SK-N-SH (cell line): ENCODE results near the gene LGR4. TPM values are rescaled to one million over a fixed set of nuclear protein-coding genes. Genes with fewer than 3 reads are reported as not detected.

Experiments
- CTCF ChIA-PET: fragments of 300-600, 350-600 bp; formaldehyde crosslinking; extraction: SDS; loops from one replicate; lab custom pipeline; 2021; lab: Yijun Ruan, JAX
- POLR2A ChIA-PET: fragments of 350-600 bp; sonication (Branson Sonifier 250); formaldehyde crosslinking; extraction: SDS; loops from one replicate; lab custom pipeline; 2020; ENCODE audit warnings: antibody characterized with exemption, inconsistent platforms; lab: Yijun Ruan, JAX
- DNase-seq: peaks from one replicate; pipeline ENCODE4 v3.0.0; 2012
- H2AFZ ChIP-seq: fragments of 200-600 bp; sonication (generic); 2 replicates; pipeline ENCODE4 v1.8.1; 2016; ENCODE audit warnings: antibody characterized with exemption, mild to moderate bottlenecking, low read depth
- H3F3A ChIP-seq: fragments of 200-600 bp; sonication (generic); replicated peaks from 2 replicates; pipeline ENCODE3; 2016; ENCODE audit warnings: antibody characterized with exemption, mild to moderate bottlenecking; ENCODE audit not compliant: insufficient read depth
- H3K27ac ChIP-seq, 2 experiments: fragments of 200-500 bp in 1 of 2; fragments of 200-600 bp in 1 of 2; sonication (Bioruptor generic) in 1 of 2; sonication (generic), shearing (Covaris generic) in 1 of 2; 2 replicates each; pipeline versions ENCODE4 v1.5.1 to v1.6.1; 2014 to 2016; ENCODE audit warnings: low read depth in 2 of 2, inconsistent platforms in 1 of 2, low read length in 1 of 2, mild to moderate bottlenecking in 1 of 2, mixed read lengths in 1 of 2
- H3K27me3 ChIP-seq: fragments of 200-600 bp; sonication (generic), shearing (Covaris generic); 2 replicates; pipeline ENCODE4 v1.6.1; 2016; ENCODE audit warnings: mixed run types; ENCODE audit not compliant: insufficient read depth
- H3K36me3 ChIP-seq, 2 experiments: fragments of 200-500 bp in 1 of 2; fragments of 200-600 bp in 1 of 2; sonication (Bioruptor generic) in 1 of 2; sonication (generic) in 1 of 2; replicated peaks in 1 of 2; 2 replicates each; pipeline versions ENCODE3 to v1.5.1; 2014 to 2016; ENCODE audit warnings: low read length in 1 of 2, mild to moderate bottlenecking in 1 of 2; ENCODE audit not compliant: insufficient read depth in 2 of 2, control insufficient read depth in 1 of 2
- H3K4me1 ChIP-seq, 2 experiments: fragments of 200-500 bp in 1 of 2; fragments of 200-600 bp in 1 of 2; sonication (Bioruptor generic) in 1 of 2; sonication (generic), shearing (Covaris generic) in 1 of 2; 2 replicates each; pipeline versions ENCODE4 v1.5.1 to v1.6.1; 2014 to 2016; ENCODE audit warnings: low read depth in 1 of 2, low read length in 1 of 2, mixed run types in 1 of 2; ENCODE audit not compliant: insufficient read depth in 2 of 2, control insufficient read depth in 1 of 2
- H3K4me2 ChIP-seq: fragments of 200-600 bp; sonication (generic), shearing (Covaris generic); 2 replicates; pipeline ENCODE4 v1.6.1; 2017; ENCODE audit warnings: mixed run types
- H3K4me3 ChIP-seq, 2 experiments: fragments of 200-500 bp in 1 of 2; fragments of 200-600 bp in 1 of 2; sonication (Bioruptor generic) in 1 of 2; sonication (generic), shearing (Covaris generic) in 1 of 2; 2 replicates each; pipeline versions ENCODE4 v1.5.1 to v1.8.1; 2014 to 2016; ENCODE audit warnings: low read depth in 2 of 2, inconsistent platforms in 1 of 2, low read length in 1 of 2, mild to moderate bottlenecking in 1 of 2, mixed read lengths in 1 of 2, moderate library complexity in 1 of 2
- H3K79me2 ChIP-seq: fragments of 200-600 bp; sonication (generic); 2 replicates; pipeline ENCODE4 v1.8.1; 2017; ENCODE audit warnings: mild to moderate bottlenecking; ENCODE audit not compliant: insufficient read depth
- H3K9ac ChIP-seq: fragments of 200-600 bp; sonication (generic); 2 replicates; pipeline ENCODE4 v1.6.1; 2017; ENCODE audit warnings: mixed run types
- H3K9me2 ChIP-seq: fragments of 200-600 bp; sonication (generic); 2 replicates; pipeline ENCODE4 v1.6.1; 2017; ENCODE audit warnings: mixed run types
- H3K9me3 ChIP-seq: fragments of 200-600 bp; sonication (generic); 2 replicates; pipeline ENCODE4 v1.6.1; 2017; ENCODE audit warnings: mixed run types, mild to moderate bottlenecking, moderate library complexity
- H4K20me1 ChIP-seq: fragments of 200-600 bp; sonication (generic); 2 replicates; pipeline ENCODE4 v1.6.1; 2017; ENCODE audit warnings: mild to moderate bottlenecking, mixed run types; ENCODE audit not compliant: insufficient read depth
- EZH2phosphoT487 ChIP-seq: fragments of 200-600 bp; sonication (generic); IDR thresholded peaks from 2 replicates; pipeline ENCODE4 v1.6.1; 2017; ENCODE audit warnings: low read depth, mixed run types, mild to moderate bottlenecking, antibody characterized with exemption, moderate library complexity, borderline replicate concordance
- FOSL2 ChIP-seq: IDR thresholded peaks from 2 replicates; pipeline ENCODE4 v1.4.0; 2012; ENCODE audit warnings: low read depth, mild to moderate bottlenecking, moderate library complexity, borderline replicate concordance
- GABPA ChIP-seq: IDR thresholded peaks from 2 replicates; pipeline ENCODE4 v1.4.0; 2012; ENCODE audit warnings: low read depth, mild to moderate bottlenecking
- GATA2 ChIP-seq: sonication (generic); formaldehyde crosslinking; IDR thresholded peaks from 2 replicates; pipeline ENCODE4 v1.5.0; 2020; ENCODE audit warnings: mild to moderate bottlenecking, missing genetic modification reagents
- MXI1 ChIP-seq: IDR thresholded peaks from 2 replicates; pipeline ENCODE4 v1.6.1; 2012; ENCODE audit warnings: mild to moderate bottlenecking, low read depth, low read length, improper control_type of control experiment
- NFIC ChIP-seq: IDR thresholded peaks from 2 replicates; pipeline ENCODE4 v1.4.0; 2012; ENCODE audit warnings: borderline replicate concordance
- NRF1 ChIP-seq: IDR thresholded peaks from 2 replicates; pipeline ENCODE4 v1.6.1; 2012; ENCODE audit warnings: low read depth, mild to moderate bottlenecking, low read length
- POLR2AphosphoS5 ChIP-seq: IDR thresholded peaks from 2 replicates; pipeline ENCODE4 v1.6.1; 2012; ENCODE audit warnings: low read depth, low read length
- RCOR1 ChIP-seq: fragments of 150-350 bp; IDR thresholded peaks from 2 replicates; pipeline ENCODE4 v1.6.1; 2017; ENCODE audit warnings: antibody characterized with exemption, low read length
- RFX5 ChIP-seq: IDR thresholded peaks from 2 replicates; pipeline ENCODE4 v1.6.1; 2012; ENCODE audit warnings: mild to moderate bottlenecking, improper control_type of control experiment, low read length
- SIN3A ChIP-seq: IDR thresholded peaks from 2 replicates; pipeline ENCODE4 v1.6.1; 2012; ENCODE audit warnings: low read depth, mild to moderate bottlenecking, low read length, moderate library complexity, borderline replicate concordance
- TEAD4 ChIP-seq: IDR thresholded peaks from 2 replicates; pipeline ENCODE4 v1.4.0; 2012; ENCODE audit warnings: mild to moderate bottlenecking, borderline replicate concordance; ENCODE audit not compliant: insufficient read depth
- YY1 ChIP-seq: IDR thresholded peaks from 2 replicates; pipeline ENCODE4 v1.4.0; 2012; ENCODE audit warnings: low read depth, mild to moderate bottlenecking
- polyA plus RNA-seq, 3 experiments: library from polyadenylated mRNA; depleted of rRNA; stranded (reverse); fragments of >200 nt; gene quantifications; 2 replicates each; pipeline ENCODE4 v1.2.3, GENCODE V29; 2012
- TF ChIP-seq, protein P1 (sequence below): IDR thresholded peaks from 2 replicates; pipeline ENCODE4 v1.4.0; 2012; ENCODE audit warnings: low read depth, borderline replicate concordance
- TF ChIP-seq, protein P2 (sequence below): IDR thresholded peaks from 2 replicates; pipeline ENCODE4 v1.4.0; 2012; ENCODE audit warnings: low read depth, borderline replicate concordance
- TF ChIP-seq, protein P3 (sequence below): IDR thresholded peaks from 2 replicates; pipeline ENCODE4 v1.6.1; 2012; ENCODE audit warnings: mild to moderate bottlenecking, low read depth, low read length, moderate library complexity
- TF ChIP-seq, protein P4 (sequence below): IDR thresholded peaks from 2 replicates; pipeline ENCODE4; 2012
- TF ChIP-seq, protein P5 (sequence below): fragments of 150-350 bp; IDR thresholded peaks from 2 replicates; pipeline ENCODE4 v1.6.1; 2017; ENCODE audit warnings: antibody characterized with exemption, low read length, low read depth, borderline replicate concordance
- TF ChIP-seq, protein P6 (sequence below): IDR thresholded peaks from 2 replicates; pipeline ENCODE4 v1.4.0; 2012; ENCODE audit warnings: low read depth

LGR4 gene
- polyA plus RNA-seq, 1 of the 3 experiments (the other 2 are of a cell fraction) = 2.6 TPM

DNA sequence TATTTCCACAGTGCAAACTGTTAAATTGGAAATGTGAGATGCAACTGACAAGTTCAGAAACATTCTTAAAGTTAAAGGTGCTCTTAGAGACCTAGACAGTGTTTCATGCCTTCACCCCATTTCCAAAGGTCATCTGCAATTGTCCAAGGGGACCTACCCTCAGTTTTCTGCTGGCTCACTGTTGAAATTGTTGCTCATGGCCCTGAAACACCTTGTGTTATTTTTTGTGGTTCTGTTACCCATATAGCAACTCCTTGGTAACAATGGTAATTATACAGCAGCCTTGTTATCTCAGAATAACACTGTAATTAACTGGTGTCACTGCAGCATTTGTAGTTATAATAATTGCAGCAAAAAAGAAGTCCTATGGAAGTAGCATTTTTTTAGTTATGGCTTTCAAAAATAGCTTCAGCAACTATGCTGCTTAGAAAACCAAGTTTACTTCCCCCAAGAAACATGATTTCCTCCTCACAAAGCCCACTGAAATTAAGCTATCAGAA, 60.3 kb downstream of the LGR4 start:
- Histone ChIP-seq H3K27ac (no peak overlapping the region), H3K79me2 (no peaks in the 10 kb centered on the region), H3K9ac (no peak overlapping the region), H2AFZ (no peak overlapping the region), H3K36me3 (no peaks in the 10 kb centered on the region), H4K20me1 (no peaks in the 10 kb centered on the region), H3K4me3 (no peak overlapping the region), H3K9me3 (no peaks in the 10 kb centered on the region), H3K4me2 (no peak overlapping the region), H3K4me1 (no peaks in the 10 kb centered on the region; a peak in 2 of 4 replicates), H3F3A (no peaks in the 10 kb centered on the region), H3K9me2 (no peaks in the 10 kb centered on the region), H3K27me3 (no peaks in the 10 kb centered on the region)
- TF ChIP-seq RCOR1 = no peak
- no peak for TF ChIP-seq NRF1
- TF ChIP-seq, protein P1, sequence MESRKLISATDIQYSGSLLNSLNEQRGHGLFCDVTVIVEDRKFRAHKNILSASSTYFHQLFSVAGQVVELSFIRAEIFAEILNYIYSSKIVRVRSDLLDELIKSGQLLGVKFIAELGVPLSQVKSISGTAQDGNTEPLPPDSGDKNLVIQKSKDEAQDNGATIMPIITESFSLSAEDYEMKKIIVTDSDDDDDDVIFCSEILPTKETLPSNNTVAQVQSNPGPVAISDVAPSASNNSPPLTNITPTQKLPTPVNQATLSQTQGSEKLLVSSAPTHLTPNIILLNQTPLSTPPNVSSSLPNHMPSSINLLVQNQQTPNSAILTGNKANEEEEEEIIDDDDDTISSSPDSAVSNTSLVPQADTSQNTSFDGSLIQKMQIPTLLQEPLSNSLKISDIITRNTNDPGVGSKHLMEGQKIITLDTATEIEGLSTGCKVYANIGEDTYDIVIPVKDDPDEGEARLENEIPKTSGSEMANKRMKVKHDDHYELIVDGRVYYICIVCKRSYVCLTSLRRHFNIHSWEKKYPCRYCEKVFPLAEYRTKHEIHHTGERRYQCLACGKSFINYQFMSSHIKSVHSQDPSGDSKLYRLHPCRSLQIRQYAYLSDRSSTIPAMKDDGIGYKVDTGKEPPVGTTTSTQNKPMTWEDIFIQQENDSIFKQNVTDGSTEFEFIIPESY = no peak
- TF ChIP-seq GATA2 (CRISPR knock-in tag) = no peak
- no peak for TF ChIP-seq FOSL2
- TF ChIP-seq, protein P2, sequence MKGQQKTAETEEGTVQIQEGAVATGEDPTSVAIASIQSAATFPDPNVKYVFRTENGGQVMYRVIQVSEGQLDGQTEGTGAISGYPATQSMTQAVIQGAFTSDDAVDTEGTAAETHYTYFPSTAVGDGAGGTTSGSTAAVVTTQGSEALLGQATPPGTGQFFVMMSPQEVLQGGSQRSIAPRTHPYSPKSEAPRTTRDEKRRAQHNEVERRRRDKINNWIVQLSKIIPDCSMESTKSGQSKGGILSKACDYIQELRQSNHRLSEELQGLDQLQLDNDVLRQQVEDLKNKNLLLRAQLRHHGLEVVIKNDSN = no peak
- TF ChIP-seq, protein P3, sequence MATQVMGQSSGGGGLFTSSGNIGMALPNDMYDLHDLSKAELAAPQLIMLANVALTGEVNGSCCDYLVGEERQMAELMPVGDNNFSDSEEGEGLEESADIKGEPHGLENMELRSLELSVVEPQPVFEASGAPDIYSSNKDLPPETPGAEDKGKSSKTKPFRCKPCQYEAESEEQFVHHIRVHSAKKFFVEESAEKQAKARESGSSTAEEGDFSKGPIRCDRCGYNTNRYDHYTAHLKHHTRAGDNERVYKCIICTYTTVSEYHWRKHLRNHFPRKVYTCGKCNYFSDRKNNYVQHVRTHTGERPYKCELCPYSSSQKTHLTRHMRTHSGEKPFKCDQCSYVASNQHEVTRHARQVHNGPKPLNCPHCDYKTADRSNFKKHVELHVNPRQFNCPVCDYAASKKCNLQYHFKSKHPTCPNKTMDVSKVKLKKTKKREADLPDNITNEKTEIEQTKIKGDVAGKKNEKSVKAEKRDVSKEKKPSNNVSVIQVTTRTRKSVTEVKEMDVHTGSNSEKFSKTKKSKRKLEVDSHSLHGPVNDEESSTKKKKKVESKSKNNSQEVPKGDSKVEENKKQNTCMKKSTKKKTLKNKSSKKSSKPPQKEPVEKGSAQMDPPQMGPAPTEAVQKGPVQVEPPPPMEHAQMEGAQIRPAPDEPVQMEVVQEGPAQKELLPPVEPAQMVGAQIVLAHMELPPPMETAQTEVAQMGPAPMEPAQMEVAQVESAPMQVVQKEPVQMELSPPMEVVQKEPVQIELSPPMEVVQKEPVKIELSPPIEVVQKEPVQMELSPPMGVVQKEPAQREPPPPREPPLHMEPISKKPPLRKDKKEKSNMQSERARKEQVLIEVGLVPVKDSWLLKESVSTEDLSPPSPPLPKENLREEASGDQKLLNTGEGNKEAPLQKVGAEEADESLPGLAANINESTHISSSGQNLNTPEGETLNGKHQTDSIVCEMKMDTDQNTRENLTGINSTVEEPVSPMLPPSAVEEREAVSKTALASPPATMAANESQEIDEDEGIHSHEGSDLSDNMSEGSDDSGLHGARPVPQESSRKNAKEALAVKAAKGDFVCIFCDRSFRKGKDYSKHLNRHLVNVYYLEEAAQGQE = no peak
- TF ChIP-seq EZH2phosphoT487 = no peak
- TF ChIP-seq POLR2AphosphoS5 = no peak
- TF ChIP-seq, protein P4, sequence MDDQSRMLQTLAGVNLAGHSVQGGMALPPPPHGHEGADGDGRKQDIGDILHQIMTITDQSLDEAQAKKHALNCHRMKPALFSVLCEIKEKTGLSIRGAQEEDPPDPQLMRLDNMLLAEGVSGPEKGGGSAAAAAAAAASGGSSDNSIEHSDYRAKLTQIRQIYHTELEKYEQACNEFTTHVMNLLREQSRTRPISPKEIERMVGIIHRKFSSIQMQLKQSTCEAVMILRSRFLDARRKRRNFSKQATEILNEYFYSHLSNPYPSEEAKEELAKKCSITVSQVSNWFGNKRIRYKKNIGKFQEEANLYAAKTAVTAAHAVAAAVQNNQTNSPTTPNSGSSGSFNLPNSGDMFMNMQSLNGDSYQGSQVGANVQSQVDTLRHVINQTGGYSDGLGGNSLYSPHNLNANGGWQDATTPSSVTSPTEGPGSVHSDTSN = no peak
- no peak for TF ChIP-seq TEAD4
- TF ChIP-seq RFX5 = no peak
- TF ChIP-seq GABPA = no peak
- no peak for TF ChIP-seq YY1
- TF ChIP-seq, protein P5, sequence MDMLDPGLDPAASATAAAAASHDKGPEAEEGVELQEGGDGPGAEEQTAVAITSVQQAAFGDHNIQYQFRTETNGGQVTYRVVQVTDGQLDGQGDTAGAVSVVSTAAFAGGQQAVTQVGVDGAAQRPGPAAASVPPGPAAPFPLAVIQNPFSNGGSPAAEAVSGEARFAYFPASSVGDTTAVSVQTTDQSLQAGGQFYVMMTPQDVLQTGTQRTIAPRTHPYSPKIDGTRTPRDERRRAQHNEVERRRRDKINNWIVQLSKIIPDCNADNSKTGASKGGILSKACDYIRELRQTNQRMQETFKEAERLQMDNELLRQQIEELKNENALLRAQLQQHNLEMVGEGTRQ = no peak
- no peak for TF ChIP-seq MXI1
- TF ChIP-seq, protein P6, sequence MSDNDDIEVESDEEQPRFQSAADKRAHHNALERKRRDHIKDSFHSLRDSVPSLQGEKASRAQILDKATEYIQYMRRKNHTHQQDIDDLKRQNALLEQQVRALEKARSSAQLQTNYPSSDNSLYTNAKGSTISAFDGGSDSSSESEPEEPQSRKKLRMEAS = no peak
- no peak for TF ChIP-seq SIN3A
- TF ChIP-seq NFIC = no peak
- ChIA-PET CTCF (interaction anchor here (1.5 to 1.9 kb wide), 2 partner anchors 32 to 87 kb away, joined by 3 to 4 read pairs; no protein-coding TSS in a partner anchor), POLR2A (no interaction called here)
- no peak for DNase-seq
